AG10803 (cell line): ENCODE data around the gene FHL5.

Experiments used
- DNase-seq: peaks from one replicate; pipeline ENCODE4 v3.0.0; 2010; ENCODE audit warnings: low read depth
- H3K4me3 ChIP-seq: 2 replicates; pipeline ENCODE4 v1.5.1; 2011; ENCODE audit warnings: mild to moderate bottlenecking, low read length, control low read depth
- TF ChIP-seq, protein P1 (sequence below): conservative IDR thresholded peaks from 2 replicates; pipeline ENCODE4 v1.5.1; 2011; ENCODE audit warnings: mild to moderate bottlenecking, low read length, control low read depth, inconsistent platforms

FHL5 gene

GRCh38 chr6:96570053-96570452 is 7.1 kb downstream of the FHL5 start:
- H3K4me3 ChIP-seq = no peak overlapping the region
- DNase-seq = no peak
- TF ChIP-seq, protein P1, sequence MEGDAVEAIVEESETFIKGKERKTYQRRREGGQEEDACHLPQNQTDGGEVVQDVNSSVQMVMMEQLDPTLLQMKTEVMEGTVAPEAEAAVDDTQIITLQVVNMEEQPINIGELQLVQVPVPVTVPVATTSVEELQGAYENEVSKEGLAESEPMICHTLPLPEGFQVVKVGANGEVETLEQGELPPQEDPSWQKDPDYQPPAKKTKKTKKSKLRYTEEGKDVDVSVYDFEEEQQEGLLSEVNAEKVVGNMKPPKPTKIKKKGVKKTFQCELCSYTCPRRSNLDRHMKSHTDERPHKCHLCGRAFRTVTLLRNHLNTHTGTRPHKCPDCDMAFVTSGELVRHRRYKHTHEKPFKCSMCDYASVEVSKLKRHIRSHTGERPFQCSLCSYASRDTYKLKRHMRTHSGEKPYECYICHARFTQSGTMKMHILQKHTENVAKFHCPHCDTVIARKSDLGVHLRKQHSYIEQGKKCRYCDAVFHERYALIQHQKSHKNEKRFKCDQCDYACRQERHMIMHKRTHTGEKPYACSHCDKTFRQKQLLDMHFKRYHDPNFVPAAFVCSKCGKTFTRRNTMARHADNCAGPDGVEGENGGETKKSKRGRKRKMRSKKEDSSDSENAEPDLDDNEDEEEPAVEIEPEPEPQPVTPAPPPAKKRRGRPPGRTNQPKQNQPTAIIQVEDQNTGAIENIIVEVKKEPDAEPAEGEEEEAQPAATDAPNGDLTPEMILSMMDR = no peak

GRCh38 chr6:96571551-96571950 is 8.6 kb downstream of the FHL5 start:
- DNase-seq = no peak
- TF ChIP-seq, protein P1 = no peak
- no peak overlapping the region for H3K4me3 ChIP-seq

DNA sequence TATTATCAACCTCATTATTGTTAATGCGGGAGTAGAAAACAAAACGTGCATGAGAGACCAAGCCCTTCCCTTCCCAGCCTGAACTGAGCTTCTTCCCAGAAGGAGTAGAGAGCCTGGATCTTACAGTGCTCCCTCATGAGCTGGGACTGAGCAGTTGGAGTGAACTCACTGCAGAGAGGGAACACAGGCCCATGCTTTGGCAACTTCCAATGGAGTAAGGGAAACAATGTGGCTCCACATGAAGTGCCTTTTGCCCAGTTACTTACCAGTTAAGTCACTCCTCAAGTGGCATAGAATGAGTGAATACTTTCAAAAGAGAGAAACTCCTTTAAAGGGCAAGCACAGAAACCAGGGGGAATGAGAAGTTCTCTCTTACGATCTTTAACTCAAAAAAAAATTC is 12.4 kb downstream of the FHL5 start:
- DNase-seq = no peak
- no peak overlapping the region for H3K4me3 ChIP-seq
- TF ChIP-seq, protein P1 = no peak

DNA sequence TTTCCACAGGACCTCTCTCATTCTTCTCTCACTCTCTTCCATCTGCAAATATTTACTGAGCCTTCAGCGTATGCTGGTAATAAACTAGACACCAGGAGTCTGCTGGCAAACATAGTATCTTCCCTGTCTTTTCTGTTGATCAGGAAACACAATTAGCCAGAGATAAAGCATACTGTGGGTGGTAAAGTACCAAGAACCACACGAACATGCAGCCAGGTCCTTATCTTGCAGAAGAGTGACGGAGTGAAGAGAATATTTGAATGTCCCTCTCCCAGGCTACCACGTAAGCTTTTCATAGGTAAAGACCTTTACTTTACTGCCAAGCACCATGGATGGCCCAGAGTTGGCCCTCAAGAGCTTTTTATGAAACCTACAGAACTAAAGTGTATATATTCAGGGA is 13.3 kb downstream of the FHL5 start:
- no peak overlapping the region for H3K4me3 ChIP-seq
- TF ChIP-seq, protein P1 = no peak
- no peak for DNase-seq

DNA sequence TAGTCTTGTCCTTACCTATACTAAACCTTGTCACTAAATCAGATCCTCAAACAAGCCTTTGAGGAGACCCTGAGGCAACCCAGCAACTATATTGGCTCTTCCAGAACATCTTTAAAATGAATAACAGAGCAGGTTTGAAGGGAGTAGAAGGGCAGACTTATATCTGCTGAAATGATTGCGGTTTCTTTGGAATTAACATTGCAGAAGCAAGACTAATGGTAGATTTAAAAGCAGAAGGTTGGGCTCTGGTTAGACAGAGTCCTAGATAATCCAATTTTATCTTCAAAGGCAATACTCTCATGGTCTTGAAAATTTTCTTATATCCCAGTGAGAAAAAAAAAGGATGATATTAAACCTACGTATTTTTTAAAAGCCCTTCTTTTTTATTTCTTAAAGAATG is 19.1 kb downstream of the FHL5 start:
- no peak overlapping the region for H3K4me3 ChIP-seq
- no peak for DNase-seq
- TF ChIP-seq, protein P1 = no peak

DNA sequence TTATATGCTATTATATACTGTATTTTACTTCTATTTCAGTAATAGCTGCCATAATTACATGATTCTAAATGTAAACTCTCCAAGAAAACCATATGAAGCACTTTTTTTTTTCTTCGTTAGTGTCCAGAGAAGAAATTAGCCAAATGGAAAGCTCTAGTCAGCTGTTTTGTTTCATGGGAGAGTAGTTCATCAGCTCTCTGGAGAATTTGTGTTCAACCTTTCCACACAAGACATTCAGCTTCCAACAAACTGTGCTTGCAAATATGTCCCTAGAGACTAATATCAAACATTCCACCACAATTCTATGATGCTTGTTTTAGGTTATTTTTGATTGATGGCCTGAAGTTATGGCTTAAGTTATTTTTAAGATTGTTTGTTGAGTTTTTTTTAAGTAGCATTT is 19.5 kb downstream of the FHL5 start:
- TF ChIP-seq, protein P1 = no peak
- no peak for DNase-seq
- no peak overlapping the region for H3K4me3 ChIP-seq

- TF ChIP-seq, protein P1 = no peak
- no peak for DNase-seq
Measured at GRCh38 chr6:96604420-96604819, 41.5 kb downstream of the FHL5 start.

More at GRCh38 chr6:96604420-96604819, 41.5 kb downstream of the FHL5 start:
- no peak overlapping the region for H3K4me3 ChIP-seq
